Karpas-422 (cell line): Measurements from ENCODE around the gene FAM9A. TPM values are rescaled to one million over a fixed set of nuclear protein-coding genes. Genes with fewer than 3 reads are reported as not detected.
A peak's percentile ranks its signal among the peaks of the same experiment; 100 is the strongest.

ENCODE experiments used
- DNase-seq: peaks from one replicate; pipeline ENCODE4 v3.0.0-alpha.2; 2015
- H2AFZ ChIP-seq: fragments of 200-600 bp; sonication (generic); 2 replicates; pipeline ENCODE4 v1.6.1; 2014; ENCODE audit warnings: antibody characterized with exemption, low read length, mixed read lengths
- H3K27ac ChIP-seq: fragments of 200-600 bp; sonication (generic); 2 replicates; pipeline ENCODE4 v1.5.1; 2014; ENCODE audit warnings: mild to moderate bottlenecking, low read length, moderate library complexity
- H3K27me3 ChIP-seq: fragments of 200-600 bp; sonication (generic); 2 replicates; pipeline ENCODE4 v1.6.1; 2014; ENCODE audit warnings: low read length, mixed read lengths
- H3K36me3 ChIP-seq: fragments of 200-600 bp; sonication (generic); 2 replicates; pipeline ENCODE4 v1.6.1; 2014; ENCODE audit warnings: low read length, mixed read lengths; ENCODE audit not compliant: insufficient read depth
- H3K4me1 ChIP-seq: fragments of 200-600 bp; sonication (generic); 2 replicates; pipeline ENCODE4 v1.6.1; 2014; ENCODE audit warnings: mild to moderate bottlenecking, low read length, mixed read lengths
- H3K4me2 ChIP-seq: fragments of 200-600 bp; sonication (generic); 2 replicates; pipeline ENCODE4 v1.6.1; 2014; ENCODE audit warnings: low read length, low read depth, mild to moderate bottlenecking; ENCODE audit not compliant: poor library complexity, severe bottlenecking
- H3K4me3 ChIP-seq: fragments of 200-600 bp; sonication (generic); 2 replicates; pipeline ENCODE4 v1.5.1; 2014; ENCODE audit warnings: mild to moderate bottlenecking, antibody characterized with exemption, low read length, mixed read lengths
- H3K79me2 ChIP-seq: fragments of 200-600 bp; sonication (generic); 2 replicates; pipeline ENCODE4 v1.6.1; 2014; ENCODE audit warnings: mild to moderate bottlenecking, low read length, mixed read lengths
- H3K9ac ChIP-seq: fragments of 200-600 bp; sonication (generic); 2 replicates; pipeline ENCODE4 v1.6.0; 2014; ENCODE audit warnings: low read length
- H3K9me2 ChIP-seq: fragments of 200-600 bp; sonication (generic), shearing (Covaris generic); replicated peaks from 2 replicates; pipeline ENCODE4 v1.6.0; 2014; ENCODE audit warnings: mild to moderate bottlenecking, low read length, moderate library complexity; ENCODE audit not compliant: insufficient read depth
- H3K9me3 ChIP-seq: fragments of 300-700, 200-600 bp; sonication (generic); 2 replicates; pipeline ENCODE4 v1.6.1; 2014; ENCODE audit warnings: low read length, mixed read lengths
- H4K20me1 ChIP-seq: fragments of 200-600 bp; sonication (generic); 2 replicates; pipeline ENCODE4 v1.6.1; 2014; ENCODE audit warnings: mild to moderate bottlenecking, antibody characterized with exemption, low read length, low read depth; ENCODE audit not compliant: insufficient read depth
- total RNA-seq: library from RNA; depleted of rRNA; stranded (reverse); fragments of >200 nt; shearing (Covaris generic); gene quantifications from 2 replicates; pipeline ENCODE4 v1.2.3, GENCODE V29; 2014; ENCODE audit warnings: low replicate concordance; rRNA removed

The FAM9A gene
- total RNA-seq, 1 experiment from 2014 or later: not detected

DNA sequence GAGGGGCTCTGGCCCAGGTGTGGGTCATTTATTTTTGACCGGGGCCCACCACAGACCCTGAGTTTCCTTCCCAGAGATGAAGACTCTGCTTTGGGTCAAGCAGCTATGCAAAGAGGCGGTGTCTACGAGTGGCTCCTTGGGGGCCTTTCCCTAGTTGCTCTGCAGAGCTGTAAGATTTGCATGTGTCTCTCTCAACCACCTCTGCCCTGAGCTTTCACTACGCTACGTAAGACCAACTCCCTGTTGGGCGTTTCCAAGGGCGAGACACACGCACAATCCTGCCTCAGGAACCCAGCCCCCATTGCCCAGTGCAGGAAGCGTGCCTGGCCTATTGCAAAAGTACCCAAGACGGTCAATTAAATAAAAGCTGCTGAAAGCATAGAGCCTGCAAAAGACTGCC is 59.2 kb downstream of the FAM9A start:
- H3K9me2 ChIP-seq: no peaks in the 10 kb centered on the region
- H3K27me3 ChIP-seq: no peaks in the 10 kb centered on the region
- no peak overlapping the region for H2AFZ ChIP-seq
- H3K9me3 ChIP-seq: no peaks in the 10 kb centered on the region
- no peaks in the 10 kb centered on the region for H3K79me2 ChIP-seq
- H3K4me1 ChIP-seq: peaks cover 6% of the 10 kb centered on the region
- DNase-seq: peak; percentile 51
- no peak overlapping the region for H3K27ac ChIP-seq
- H4K20me1 ChIP-seq: no peaks in the 10 kb centered on the region
- no peak overlapping the region for H3K4me3 ChIP-seq
- H3K9ac ChIP-seq: no peak overlapping the region
- no peaks in the 10 kb centered on the region for H3K36me3 ChIP-seq
- H3K4me2 ChIP-seq: peak overlapping the region; percentile 24

Other genes starting within 250 kb of the FAM9A start
- not detected in 2 replicates for gene ANOS1, start 69.2 kb downstream of the FAM9A start, total RNA-seq
- gene FAM9B, start 232.7 kb upstream of the FAM9A start, total RNA-seq: not detected in 2 replicates